ENCODE results near the gene FBXO36.
"Not testable (repeated sequence)": the region's sequence is repeated elsewhere in the genome, so short reads cannot be mapped to it uniquely, and the experiment has no call there.

Gene FBXO36

DNA sequence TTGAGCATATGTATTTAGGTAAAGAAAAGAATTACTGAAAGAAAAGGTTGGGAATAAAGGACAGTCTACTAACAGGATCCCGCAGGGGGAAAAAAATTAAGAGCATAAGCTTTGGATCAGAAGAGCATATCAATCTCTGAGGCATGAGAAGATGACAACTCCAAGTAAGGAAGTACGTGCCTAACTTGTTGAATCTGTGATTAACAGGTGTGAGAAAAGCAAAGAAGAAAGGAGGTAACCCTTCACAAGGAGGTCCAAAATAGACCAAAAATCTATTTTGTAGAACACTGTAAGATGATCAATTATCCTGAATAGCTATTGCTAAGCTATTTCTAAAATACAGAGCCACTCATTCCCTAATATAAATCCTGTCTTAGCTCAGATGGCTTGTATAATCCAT, 33.3 kb upstream of the FBXO36 start:
- H3K27ac ChIP-seq (ENCODE audit: low read length), result no peak overlapping the region
- H3K4me3 ChIP-seq (ENCODE audit: low read depth in 1 of 2, low read length in 2 of 2), result no peak overlapping the region
- no peaks in the 10 kb centered on the region for H3K36me3 ChIP-seq (ENCODE audit: control insufficient read depth in 1 of 2, insufficient read depth in 2 of 2, low read length in 2 of 2)
- no peaks in the 10 kb centered on the region for H3K27me3 ChIP-seq (ENCODE audit: low read depth, low read length)
- H3K4me1 ChIP-seq (ENCODE audit: control insufficient read depth in 1 of 2, insufficient read depth in 2 of 2, low read length in 2 of 2), result peaks cover 0 to 22% of the 10 kb centered on the region in 2 donors
- H3K9me3 ChIP-seq (ENCODE audit: control insufficient read depth in 1 of 2, low read length in 2 of 2), result no peaks in the 10 kb centered on the region

- Histone ChIP-seq H3K9me3 (ENCODE audit: control insufficient read depth in 1 of 2, low read length in 2 of 2) (no peaks in the 10 kb centered on the region), H3K4me1 (ENCODE audit: control insufficient read depth in 1 of 2, insufficient read depth in 2 of 2, low read length in 2 of 2) (peaks cover 0 to 8% of the 10 kb centered on the region in 2 donors), H3K27me3 (ENCODE audit: low read depth, low read length) (no peaks in the 10 kb centered on the region), H3K27ac (ENCODE audit: low read length) (no peak overlapping the region), H3K4me3 (ENCODE audit: low read depth in 1 of 2, low read length in 2 of 2) (no peak overlapping the region), H3K36me3 (ENCODE audit: control insufficient read depth in 1 of 2, insufficient read depth in 2 of 2, low read length in 2 of 2) (no peaks in the 10 kb centered on the region)
Measured at GRCh38 chr2:229896857-229897256, 25.4 kb upstream of the FBXO36 start.

GRCh38 chr2:229899604-229900003, 22.7 kb upstream of the FBXO36 start:
- Histone ChIP-seq H3K36me3 (ENCODE audit: control insufficient read depth in 1 of 2, insufficient read depth in 2 of 2, low read length in 2 of 2) (peaks cover 0 to 6% of the 10 kb centered on the region in 2 donors), H3K9me3 (ENCODE audit: control insufficient read depth in 1 of 2, low read length in 2 of 2) (no peaks in the 10 kb centered on the region), H3K27ac (ENCODE audit: low read length) (no peak overlapping the region), H3K27me3 (ENCODE audit: low read depth, low read length) (no peaks in the 10 kb centered on the region), H3K4me1 (ENCODE audit: control insufficient read depth in 1 of 2, insufficient read depth in 2 of 2, low read length in 2 of 2) (peaks cover 0 to 14% of the 10 kb centered on the region in 2 donors), H3K4me3 (ENCODE audit: low read depth in 1 of 2, low read length in 2 of 2) (no peak overlapping the region)

- H3K9me3 ChIP-seq (ENCODE audit: control insufficient read depth in 1 of 2, low read length in 2 of 2), result no peaks in the 10 kb centered on the region
- H3K4me1 ChIP-seq (ENCODE audit: control insufficient read depth in 1 of 2, insufficient read depth in 2 of 2, low read length in 2 of 2), result peaks cover 0 to 14% of the 10 kb centered on the region in 2 donors
- no peaks in the 10 kb centered on the region for H3K27me3 ChIP-seq (ENCODE audit: low read depth, low read length)
- peaks cover 0 to 6% of the 10 kb centered on the region in 2 donors for H3K36me3 ChIP-seq (ENCODE audit: control insufficient read depth in 1 of 2, insufficient read depth in 2 of 2, low read length in 2 of 2)
- H3K4me3 ChIP-seq (ENCODE audit: low read depth in 1 of 2, low read length in 2 of 2), result no peak overlapping the region
- H3K27ac ChIP-seq (ENCODE audit: low read length), result no peak overlapping the region
Measured at GRCh38 chr2:229900012-229900411, 22.3 kb upstream of the FBXO36 start.

- not testable (repeated sequence) for H3K4me3 ChIP-seq (ENCODE audit: low read depth in 1 of 2, low read length in 2 of 2); H3K9me3 ChIP-seq (ENCODE audit: control insufficient read depth in 1 of 2, low read length in 2 of 2); H3K27ac ChIP-seq (ENCODE audit: low read length); H3K27me3 ChIP-seq (ENCODE audit: low read depth, low read length); H3K36me3 ChIP-seq (ENCODE audit: control insufficient read depth in 1 of 2, insufficient read depth in 2 of 2, low read length in 2 of 2)
- H3K4me1 ChIP-seq (ENCODE audit: control insufficient read depth in 1 of 2, insufficient read depth in 2 of 2, low read length in 2 of 2), result peaks cover 0 to 14% of the 10 kb centered on the region in 2 donors
Measured at GRCh38 chr2:229900514-229900913, 21.8 kb upstream of the FBXO36 start.

DNA sequence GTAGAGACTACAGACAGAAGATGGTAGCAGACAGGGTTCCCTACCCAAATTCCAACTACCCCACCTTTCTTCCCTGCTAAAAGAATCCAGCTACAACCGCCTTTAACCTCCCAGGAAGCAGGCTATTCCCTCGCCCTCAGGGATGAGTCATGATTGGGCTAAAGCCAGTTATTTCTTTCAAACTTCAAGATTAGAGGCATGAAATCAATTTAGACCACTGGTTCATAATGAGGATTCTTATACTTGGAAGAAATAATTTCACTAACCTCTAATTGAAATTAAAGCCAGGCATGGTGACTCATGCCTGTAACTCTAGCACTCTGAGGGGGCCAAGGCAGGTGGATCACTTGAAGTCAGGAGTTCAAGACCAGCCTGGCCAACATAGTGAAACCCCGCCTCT, 20.5 kb upstream of the FBXO36 start:
- H3K4me3 ChIP-seq (ENCODE audit: low read depth in 1 of 2, low read length in 2 of 2), result no peak overlapping the region
- H3K4me1 ChIP-seq (ENCODE audit: control insufficient read depth in 1 of 2, insufficient read depth in 2 of 2, low read length in 2 of 2), result peaks cover 0 to 14% of the 10 kb centered on the region in 2 donors
- no peak overlapping the region for H3K27ac ChIP-seq (ENCODE audit: low read length)
- no peaks in the 10 kb centered on the region for H3K27me3 ChIP-seq (ENCODE audit: low read depth, low read length)
- H3K36me3 ChIP-seq (ENCODE audit: control insufficient read depth in 1 of 2, insufficient read depth in 2 of 2, low read length in 2 of 2), result peaks cover 0 to 6% of the 10 kb centered on the region in 2 donors
- no peaks in the 10 kb centered on the region for H3K9me3 ChIP-seq (ENCODE audit: control insufficient read depth in 1 of 2, low read length in 2 of 2)

- H3K27me3 ChIP-seq (ENCODE audit: low read depth, low read length), result no peaks in the 10 kb centered on the region
- no peak overlapping the region for H3K27ac ChIP-seq (ENCODE audit: low read length)
- H3K9me3 ChIP-seq (ENCODE audit: control insufficient read depth in 1 of 2, low read length in 2 of 2), result no peaks in the 10 kb centered on the region
- peaks cover 0 to 14% of the 10 kb centered on the region in 2 donors for H3K4me1 ChIP-seq (ENCODE audit: control insufficient read depth in 1 of 2, insufficient read depth in 2 of 2, low read length in 2 of 2)
- H3K4me3 ChIP-seq (ENCODE audit: low read depth in 1 of 2, low read length in 2 of 2), result no peak overlapping the region
- H3K36me3 ChIP-seq (ENCODE audit: control insufficient read depth in 1 of 2, insufficient read depth in 2 of 2, low read length in 2 of 2), result peaks cover 0 to 14% of the 10 kb centered on the region in 2 donors
Measured at GRCh38 chr2:229903037-229903436, 19.3 kb upstream of the FBXO36 start.

- H3K27ac ChIP-seq (ENCODE audit: low read length), result no peak overlapping the region
- H3K27me3 ChIP-seq (ENCODE audit: low read depth, low read length), result no peaks in the 10 kb centered on the region
- H3K9me3 ChIP-seq (ENCODE audit: control insufficient read depth in 1 of 2, low read length in 2 of 2), result no peaks in the 10 kb centered on the region
- H3K4me1 ChIP-seq (ENCODE audit: control insufficient read depth in 1 of 2, insufficient read depth in 2 of 2, low read length in 2 of 2), result peaks cover 0 to 19% of the 10 kb centered on the region in 2 donors
- H3K4me3 ChIP-seq (ENCODE audit: low read depth in 1 of 2, low read length in 2 of 2), result no peak overlapping the region
- H3K36me3 ChIP-seq (ENCODE audit: control insufficient read depth in 1 of 2, insufficient read depth in 2 of 2, low read length in 2 of 2), result peaks cover 0 to 14% of the 10 kb centered on the region in 2 donors
Measured at GRCh38 chr2:229905601-229906000, 16.7 kb upstream of the FBXO36 start.

DNA sequence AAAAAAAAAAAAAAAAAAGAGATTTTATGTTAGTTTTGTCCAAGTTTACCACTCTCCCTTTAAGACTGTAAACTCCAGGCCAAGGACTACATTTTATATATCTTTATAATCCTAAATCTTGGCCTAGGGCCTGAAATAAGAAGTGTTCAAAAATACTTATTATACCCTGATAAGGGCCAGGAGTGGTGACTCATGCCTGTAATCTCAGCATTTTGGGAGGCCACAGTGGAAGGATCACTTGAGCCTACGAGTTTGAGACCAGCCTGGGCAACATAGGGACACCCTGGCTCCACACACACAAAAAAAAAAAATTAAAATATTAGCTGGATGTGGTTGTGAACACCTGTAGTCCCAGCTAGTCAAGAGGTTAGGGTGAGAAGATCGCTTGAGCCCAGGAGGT, 13.2 kb upstream of the FBXO36 start:
- Histone ChIP-seq H3K36me3 (ENCODE audit: control insufficient read depth in 1 of 2, insufficient read depth in 2 of 2, low read length in 2 of 2) (peaks cover 0 to 7% of the 10 kb centered on the region in 2 donors), H3K27ac (ENCODE audit: low read length) (no peak overlapping the region), H3K4me3 (ENCODE audit: low read depth in 1 of 2, low read length in 2 of 2) (no peak overlapping the region), H3K27me3 (ENCODE audit: low read depth, low read length) (no peaks in the 10 kb centered on the region), H3K4me1 (ENCODE audit: control insufficient read depth in 1 of 2, insufficient read depth in 2 of 2, low read length in 2 of 2) (peaks cover 0 to 34% of the 10 kb centered on the region in 2 donors), H3K9me3 (ENCODE audit: control insufficient read depth in 1 of 2, low read length in 2 of 2) (no peaks in the 10 kb centered on the region)

GRCh38 chr2:229910147-229910831, 12.0 kb upstream of the FBXO36 start:
- Histone ChIP-seq H3K27ac (ENCODE audit: low read length) (no peak overlapping the region), H3K4me3 (ENCODE audit: low read depth in 1 of 2, low read length in 2 of 2) (no peak overlapping the region), H3K9me3 (ENCODE audit: control insufficient read depth in 1 of 2, low read length in 2 of 2) (no peaks in the 10 kb centered on the region), H3K27me3 (ENCODE audit: low read depth, low read length) (no peaks in the 10 kb centered on the region), H3K36me3 (ENCODE audit: control insufficient read depth in 1 of 2, insufficient read depth in 2 of 2, low read length in 2 of 2) (peaks cover 0 to 7% of the 10 kb centered on the region in 2 donors), H3K4me1 (ENCODE audit: control insufficient read depth in 1 of 2, insufficient read depth in 2 of 2, low read length in 2 of 2) (peaks cover 6 to 43% of the 10 kb centered on the region in 2 donors)

- Histone ChIP-seq H3K27ac (ENCODE audit: low read length) (no peak overlapping the region), H3K27me3 (ENCODE audit: low read depth, low read length) (no peaks in the 10 kb centered on the region), H3K4me1 (ENCODE audit: control insufficient read depth in 1 of 2, insufficient read depth in 2 of 2, low read length in 2 of 2) (peaks cover 6 to 43% of the 10 kb centered on the region in 2 donors), H3K9me3 (ENCODE audit: control insufficient read depth in 1 of 2, low read length in 2 of 2) (no peaks in the 10 kb centered on the region), H3K4me3 (ENCODE audit: low read depth in 1 of 2, low read length in 2 of 2) (no peak overlapping the region), H3K36me3 (ENCODE audit: control insufficient read depth in 1 of 2, insufficient read depth in 2 of 2, low read length in 2 of 2) (peaks cover 0 to 7% of the 10 kb centered on the region in 2 donors)
Measured at GRCh38 chr2:229910832-229911412, 11.4 kb upstream of the FBXO36 start.
